CD14-positive monocyte (primary cell): Measurements from ENCODE around the gene MAST4. TPM values are rescaled to one million over a fixed set of nuclear protein-coding genes. Genes with fewer than 3 reads are reported as not detected.
"Not testable (repeated sequence)": the region's sequence is repeated elsewhere in the genome, so short reads cannot be mapped to it uniquely, and the experiment has no call there.

Experiments used
- DNase-seq, 3 donors: peaks; one replicate each; pipeline ENCODE4 v3.0.0-alpha.2; 2011 to 2022
- H2AFZ ChIP-seq: 2 replicates; pipeline ENCODE4 v1.6.0; 2012; ENCODE audit warnings: mild to moderate bottlenecking, low read depth, low read length, inconsistent platforms; ENCODE audit not compliant: insufficient read depth, poor library complexity, severe bottlenecking
- H3K27ac ChIP-seq, 2 donors: 1 replicate in 1 of 2; 2 replicates in 1 of 2; pipeline ENCODE4 v1.5.1; 2012 to 2013; ENCODE audit warnings: low read length in 2 of 2, control low read depth in 1 of 2, inconsistent platforms in 1 of 2, low read depth in 1 of 2, mild to moderate bottlenecking in 1 of 2
- H3K27me3 ChIP-seq, 2 donors: one replicate each; pipeline versions ENCODE4 v1.6.0 to v1.6.1; 2011 to 2013; ENCODE audit warnings: low read length in 2 of 2; ENCODE audit not compliant: control insufficient read depth in 2 of 2, insufficient read depth in 2 of 2
- H3K36me3 ChIP-seq, 2 donors: replicated peaks in 1 of 2; 1 replicate in 1 of 2; 2 replicates in 1 of 2; pipeline versions ENCODE4 v1.5.1 to v1.6.1; 2012 to 2013; ENCODE audit warnings: low read length in 2 of 2, control low read depth in 1 of 2, inconsistent platforms in 1 of 2, mild to moderate bottlenecking in 1 of 2; ENCODE audit not compliant: insufficient read depth in 2 of 2, control insufficient read depth in 1 of 2
- H3K4me1 ChIP-seq, 2 donors: 1 replicate in 1 of 2; 2 replicates in 1 of 2; pipeline versions ENCODE4 v1.5.1 to v1.6.1; 2012 to 2013; ENCODE audit warnings: low read length in 2 of 2, control low read depth in 1 of 2, inconsistent platforms in 1 of 2, mild to moderate bottlenecking in 1 of 2, moderate library complexity in 1 of 2; ENCODE audit not compliant: insufficient read depth in 2 of 2, control insufficient read depth in 1 of 2
- H3K4me2 ChIP-seq: replicated peaks from 2 replicates; pipeline ENCODE3; 2012; ENCODE audit warnings: low read length, moderate library complexity, mild to moderate bottlenecking; ENCODE audit not compliant: poor library complexity, severe bottlenecking; ENCODE audit errors: extremely low read depth
- H3K4me3 ChIP-seq, 3 experiments: fragments of 200-600 bp in 1 of 3; sonication (generic) in 1 of 3; replicated peaks in 1 of 3; 1 replicate in 2 of 3; 2 replicates in 1 of 3; pipeline ENCODE4 v1.5.1; 2011 to 2013; ENCODE audit warnings: low read length in 3 of 3, mild to moderate bottlenecking in 3 of 3, control low read depth in 2 of 3, low read depth in 2 of 3, inconsistent platforms in 1 of 3, moderate library complexity in 1 of 3
- H3K79me2 ChIP-seq: 2 replicates; pipeline ENCODE4 v1.6.0; 2012; ENCODE audit warnings: mild to moderate bottlenecking, control low read depth, inconsistent platforms, low read length, moderate library complexity; ENCODE audit not compliant: insufficient read depth
- H3K9ac ChIP-seq: 2 replicates; pipeline ENCODE4 v1.6.0; 2017; ENCODE audit warnings: low read length, mild to moderate bottlenecking; ENCODE audit not compliant: insufficient read depth, poor library complexity, severe bottlenecking
- H3K9me3 ChIP-seq, 2 donors: replicated peaks in 1 of 2; 1 replicate in 1 of 2; 2 replicates in 1 of 2; pipeline versions ENCODE4 v1.5.1 to v1.6.1; 2012 to 2013; ENCODE audit warnings: low read length in 2 of 2, control low read depth in 1 of 2; ENCODE audit not compliant: control insufficient read depth in 1 of 2, insufficient read depth in 1 of 2
- H4K20me1 ChIP-seq: 2 replicates; pipeline ENCODE4 v1.6.0; 2012; ENCODE audit warnings: mild to moderate bottlenecking, low read length, control low read depth, moderate library complexity; ENCODE audit not compliant: insufficient read depth
- H3K27ac Mint-ChIP-seq, 7 donors: one replicate each; pipeline ENCODE4 v1.8.0; 2020; ENCODE audit warnings: mild to moderate bottlenecking in 7 of 7, mixed read lengths in 7 of 7, moderate library complexity in 6 of 7, inconsistent platforms in 2 of 7
- H3K27me3 Mint-ChIP-seq, 3 donors: one replicate each; pipeline ENCODE4 v1.8.0; 2021 to 2022; ENCODE audit warnings: low read depth in 3 of 3, mild to moderate bottlenecking in 3 of 3, mixed read lengths in 3 of 3, moderate library complexity in 3 of 3, inconsistent platforms in 1 of 3
- H3K36me3 Mint-ChIP-seq, 2 donors: one replicate each; pipeline ENCODE4 v1.8.0; 2020; ENCODE audit warnings: mixed read lengths in 2 of 2, inconsistent platforms in 1 of 2, mild to moderate bottlenecking in 1 of 2
- H3K4me1 Mint-ChIP-seq: one replicate; pipeline ENCODE4 v1.8.0; 2020; ENCODE audit warnings: mild to moderate bottlenecking, mixed read lengths
- H3K4me3 Mint-ChIP-seq, 2 donors: one replicate each; pipeline ENCODE4 v1.8.0; 2020; ENCODE audit warnings: mild to moderate bottlenecking in 2 of 2, mixed read lengths in 2 of 2, moderate library complexity in 1 of 2
- H3K9me3 Mint-ChIP-seq, 7 donors: one replicate each; pipeline ENCODE4 v1.8.0; 2020 to 2022; ENCODE audit warnings: mixed read lengths in 7 of 7, mild to moderate bottlenecking in 6 of 7, moderate library complexity in 6 of 7, inconsistent platforms in 2 of 7
- WGBS: methylation state at CpG from one replicate; pipeline ENCODE4 v1.1.5; 2013; ENCODE audit warnings: missing lambda C conversion rate; ENCODE audit not compliant: insufficient coverage; 5-methylcytosine and 5-hydroxymethylcytosine counted together
- intact Hi-C, 2 donors: fragments of 100-400 bp; cut with micrococcal nuclease; formaldehyde crosslinking; loops; one replicate each; pipeline versions ENCODE4 v1.15.0 to v1.15.1; 2023
- polyA plus RNA-seq, 3 donors: library from polyadenylated mRNA; depleted of rRNA in 1 of 3; unstranded in 2 of 3; stranded (reverse) in 1 of 3; fragments of 300-500 nt in 2 of 3; fragments of >200 nt in 1 of 3; fragmentation: Illumina TruSeq in 2 of 3; gene quantifications; 1 replicate in 2 of 3; 2 replicates in 1 of 3; pipeline ENCODE4 v1.2.3, GENCODE V29; 2012 to 2021
- TF ChIP-seq, protein P1 (sequence below): fragments of 200-600 bp; IDR thresholded peaks from one replicate; pipeline ENCODE4 v1.8.0; 2022; ENCODE audit warnings: antibody characterized with exemption, mild to moderate bottlenecking

MAST4 gene
- polyA plus RNA-seq, 3 donors, result 0.03 to 0.24 TPM; not detected in 1

DNA sequence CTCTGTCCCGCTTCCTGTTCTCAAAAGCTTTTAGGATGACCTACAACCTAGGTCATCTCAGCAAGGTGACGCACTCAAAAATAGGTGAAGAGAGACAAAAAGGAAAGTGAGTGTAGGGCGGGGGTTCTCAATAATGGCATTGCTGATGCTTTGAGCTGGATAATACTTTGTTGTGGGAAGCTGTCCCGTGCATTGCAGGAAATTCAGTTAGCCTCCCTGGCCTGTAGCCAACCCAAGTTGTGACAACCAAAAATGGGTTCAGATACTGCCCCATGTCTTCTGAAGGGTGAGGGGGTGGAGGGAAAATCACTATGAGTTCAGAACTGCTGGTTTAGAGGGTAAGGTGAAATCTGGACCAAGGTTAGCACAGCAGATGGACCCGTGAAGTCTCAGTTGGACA, 151.4 kb downstream of the MAST4 start:
- H3K4me1 ChIP-seq, result peaks cover 16 to 28% of the 10 kb centered on the region in 2 donors
- H3K36me3 Mint-ChIP-seq, result no peaks in the 10 kb centered on the region
- peaks cover 0 to 3% (median 0%) of the 10 kb centered on the region in 3 donors for H3K27me3 Mint-ChIP-seq
- no peaks in the 10 kb centered on the region for H4K20me1 ChIP-seq
- no peak overlapping the region for H3K4me3 ChIP-seq
- peaks cover 36% of the 10 kb centered on the region for H3K4me1 Mint-ChIP-seq
- DNase-seq, result no peak
- no peak overlapping the region for H3K4me2 ChIP-seq
- intact Hi-C loops, result no loop called here
- H3K27me3 ChIP-seq, result no peaks in the 10 kb centered on the region
- no peaks in the 10 kb centered on the region for H3K36me3 ChIP-seq
- H2AFZ ChIP-seq, result no peak overlapping the region
- H3K9ac ChIP-seq, result no peak overlapping the region
- H3K9me3 Mint-ChIP-seq, result peaks cover 4 to 13% (median 9%) of the 10 kb centered on the region in 7 donors
- H3K79me2 ChIP-seq, result no peaks in the 10 kb centered on the region
- H3K27ac ChIP-seq, result no peak overlapping the region
- WGBS, result 68% methylated on average over 4 of the region's 5 CpGs
- no peak overlapping the region for H3K4me3 Mint-ChIP-seq
- no peak overlapping the region for H3K27ac Mint-ChIP-seq
- no peaks in the 10 kb centered on the region for H3K9me3 ChIP-seq
- TF ChIP-seq, protein P1, sequence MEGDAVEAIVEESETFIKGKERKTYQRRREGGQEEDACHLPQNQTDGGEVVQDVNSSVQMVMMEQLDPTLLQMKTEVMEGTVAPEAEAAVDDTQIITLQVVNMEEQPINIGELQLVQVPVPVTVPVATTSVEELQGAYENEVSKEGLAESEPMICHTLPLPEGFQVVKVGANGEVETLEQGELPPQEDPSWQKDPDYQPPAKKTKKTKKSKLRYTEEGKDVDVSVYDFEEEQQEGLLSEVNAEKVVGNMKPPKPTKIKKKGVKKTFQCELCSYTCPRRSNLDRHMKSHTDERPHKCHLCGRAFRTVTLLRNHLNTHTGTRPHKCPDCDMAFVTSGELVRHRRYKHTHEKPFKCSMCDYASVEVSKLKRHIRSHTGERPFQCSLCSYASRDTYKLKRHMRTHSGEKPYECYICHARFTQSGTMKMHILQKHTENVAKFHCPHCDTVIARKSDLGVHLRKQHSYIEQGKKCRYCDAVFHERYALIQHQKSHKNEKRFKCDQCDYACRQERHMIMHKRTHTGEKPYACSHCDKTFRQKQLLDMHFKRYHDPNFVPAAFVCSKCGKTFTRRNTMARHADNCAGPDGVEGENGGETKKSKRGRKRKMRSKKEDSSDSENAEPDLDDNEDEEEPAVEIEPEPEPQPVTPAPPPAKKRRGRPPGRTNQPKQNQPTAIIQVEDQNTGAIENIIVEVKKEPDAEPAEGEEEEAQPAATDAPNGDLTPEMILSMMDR, result no peak

DNA sequence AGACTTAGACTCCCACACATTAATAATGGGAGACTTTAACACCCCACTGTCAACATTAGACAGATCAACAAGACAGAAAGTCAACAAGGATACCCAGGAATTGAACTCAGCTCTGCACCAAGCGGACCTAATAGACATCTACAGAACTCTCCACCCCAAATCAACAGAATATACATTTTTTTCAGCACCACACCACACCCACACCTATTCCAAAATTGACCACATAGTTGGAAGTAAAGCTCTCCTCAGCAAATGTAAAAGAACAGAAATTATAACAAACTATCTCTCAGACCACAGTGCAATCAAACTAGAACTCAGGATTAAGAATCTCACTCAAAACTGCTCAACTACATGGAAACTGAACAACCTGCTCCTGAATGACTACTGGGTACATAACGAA, 156.5 kb downstream of the MAST4 start:
- H3K27ac Mint-ChIP-seq, H3K27ac ChIP-seq, H3K9me3 ChIP-seq, intact Hi-C loops, H3K9me3 Mint-ChIP-seq, DNase-seq, H3K4me1 ChIP-seq, H3K4me3 ChIP-seq, H3K4me2 ChIP-seq, H3K27me3 ChIP-seq, H2AFZ ChIP-seq, H3K9ac ChIP-seq, H3K36me3 ChIP-seq, H3K4me1 Mint-ChIP-seq, H3K36me3 Mint-ChIP-seq, H4K20me1 ChIP-seq, H3K79me2 ChIP-seq: not testable (repeated sequence)
- peaks cover 0 to 22% (median 3%) of the 10 kb centered on the region in 3 donors for H3K27me3 Mint-ChIP-seq
- peak overlapping the region in 1 of 2 donors; percentile 13 for H3K4me3 Mint-ChIP-seq
- no CpG with 5 or more reads among the region's 2 CpGs for WGBS
